Neural crest cell (in vitro differentiated cells): ENCODE results near the gene CMIP. TPM values are rescaled to one million over a fixed set of nuclear protein-coding genes. Genes with fewer than 3 reads are reported as not detected.

Experiments used
- DNase-seq: peaks from one replicate; pipeline ENCODE4 v3.0.0; 2021; ENCODE audit warnings: low read depth, mixed read lengths, low spot score
- H3K27ac Mint-ChIP-seq: one replicate; pipeline ENCODE4 v1.8.0; 2021; ENCODE audit warnings: mild to moderate bottlenecking, mixed read lengths; ENCODE audit not compliant: unreplicated experiment
- H3K27me3 Mint-ChIP-seq: 2 replicates; pipeline ENCODE4 v1.8.0; 2021; ENCODE audit warnings: low read depth, mild to moderate bottlenecking, mixed read lengths
- H3K36me3 Mint-ChIP-seq: 2 replicates; pipeline ENCODE4 v1.8.0; 2021; ENCODE audit warnings: low read depth, mild to moderate bottlenecking, mixed read lengths
- H3K4me1 Mint-ChIP-seq: 2 replicates; pipeline ENCODE4 v1.8.0; 2021; ENCODE audit warnings: mixed read lengths
- H3K4me3 Mint-ChIP-seq: one replicate; pipeline ENCODE4 v1.8.0; 2021; ENCODE audit warnings: mild to moderate bottlenecking, mixed read lengths
- H3K9me3 Mint-ChIP-seq: 2 replicates; pipeline ENCODE4 v1.8.0; 2021; ENCODE audit warnings: mixed read lengths
- CTCF ChIP-seq: fragments of 200-600 bp; sonication (generic); conservative IDR thresholded peaks from 2 replicates; pipeline ENCODE4 v1.5.0; 2021; ENCODE audit warnings: antibody characterized with exemption, mild to moderate bottlenecking
- microRNA-seq: library from miRNA; unstranded; fragments of <30 nt; microRNA quantifications from one replicate; pipeline ENCODE4, GENCODE V29; 2020
- total RNA-seq: library from RNA; stranded (reverse); gene quantifications from 2 replicates; pipeline ENCODE4 v1.2.1, GENCODE V29; 2021

CMIP gene
- total RNA-seq, 1 donor from 2014 or later: 41.2 TPM

GRCh38 chr16:81756615-81757356, 312.2 kb downstream of the CMIP start:
- no peak overlapping the region for H3K4me3 Mint-ChIP-seq
- peaks cover 10% of the 10 kb centered on the region for H3K4me1 Mint-ChIP-seq
- no peak overlapping the region for H3K27ac Mint-ChIP-seq
- TF ChIP-seq CTCF: no peak
- peaks cover 2% of the 10 kb centered on the region for H3K27me3 Mint-ChIP-seq
- H3K9me3 Mint-ChIP-seq: peaks cover 2% of the 10 kb centered on the region
- no peak for DNase-seq
- no peaks in the 10 kb centered on the region for H3K36me3 Mint-ChIP-seq

GRCh38 chr16:81758376-81758775, 313.8 kb downstream of the CMIP start:
- Mint-ChIP-seq H3K4me1 (peaks cover 10% of the 10 kb centered on the region), H3K4me3 (no peak overlapping the region), H3K27ac (no peak overlapping the region), H3K36me3 (no peaks in the 10 kb centered on the region), H3K27me3 (peaks cover 2% of the 10 kb centered on the region), H3K9me3 (peaks cover 2% of the 10 kb centered on the region)
- TF ChIP-seq CTCF: no peak
- DNase-seq: no peak

Small RNA genes within 50 kb of the gene (microRNA-seq; reads per million reads assigned to microRNA genes)
- gene MIR6504 (not detected), gene MIR7854 (3.6 reads per million)

Other genes with a start within 250 kb of the CMIP start
- not detected in 2 replicates for gene BCO1, start 206.1 kb upstream of the CMIP start, total RNA-seq
- gene GAN, start 129.8 kb upstream of the CMIP start, total RNA-seq: 16.1 and 18.6 TPM in 2 replicates